HG03039 (cell line): ENCODE measurements around the gene ATG7.

Experiments used
- ATAC-seq: cut with Tn5 transposase; IDR thresholded peaks from one replicate; pipeline ENCODE4 v1.9.1; 2021; ENCODE audit warnings: mild to moderate bottlenecking, moderate library complexity; ENCODE audit not compliant: unreplicated experiment

The ATG7 gene

DNA sequence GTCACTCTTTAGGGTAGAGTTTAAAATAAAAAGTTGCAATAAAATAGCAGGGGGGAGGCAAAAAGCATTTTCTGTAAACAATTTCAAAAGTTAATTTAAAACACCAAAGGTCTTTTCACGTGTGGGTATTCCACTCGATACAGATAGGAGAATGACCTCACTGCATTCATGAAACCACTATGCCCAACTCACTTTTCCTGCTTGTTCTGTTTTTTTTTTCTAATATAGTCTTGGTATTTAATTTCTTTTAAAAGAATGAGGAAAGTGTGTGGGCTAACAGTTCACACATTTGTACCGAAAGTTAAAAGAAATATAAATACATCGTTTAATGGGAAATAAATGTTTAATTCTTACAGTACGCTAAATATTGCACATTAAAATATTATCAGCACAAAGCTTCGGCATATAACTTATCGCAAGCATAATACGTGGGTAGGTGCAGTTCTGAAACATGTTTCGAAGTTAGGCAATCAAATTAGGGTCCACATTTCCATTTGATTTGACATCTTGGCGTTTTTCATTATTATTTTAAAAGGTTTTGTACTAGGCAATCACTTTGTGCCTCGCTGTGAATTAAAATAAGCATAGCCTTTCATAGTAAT lies 330.1 kb downstream of the ATG7 start:
- no peak for ATAC-seq

DNA sequence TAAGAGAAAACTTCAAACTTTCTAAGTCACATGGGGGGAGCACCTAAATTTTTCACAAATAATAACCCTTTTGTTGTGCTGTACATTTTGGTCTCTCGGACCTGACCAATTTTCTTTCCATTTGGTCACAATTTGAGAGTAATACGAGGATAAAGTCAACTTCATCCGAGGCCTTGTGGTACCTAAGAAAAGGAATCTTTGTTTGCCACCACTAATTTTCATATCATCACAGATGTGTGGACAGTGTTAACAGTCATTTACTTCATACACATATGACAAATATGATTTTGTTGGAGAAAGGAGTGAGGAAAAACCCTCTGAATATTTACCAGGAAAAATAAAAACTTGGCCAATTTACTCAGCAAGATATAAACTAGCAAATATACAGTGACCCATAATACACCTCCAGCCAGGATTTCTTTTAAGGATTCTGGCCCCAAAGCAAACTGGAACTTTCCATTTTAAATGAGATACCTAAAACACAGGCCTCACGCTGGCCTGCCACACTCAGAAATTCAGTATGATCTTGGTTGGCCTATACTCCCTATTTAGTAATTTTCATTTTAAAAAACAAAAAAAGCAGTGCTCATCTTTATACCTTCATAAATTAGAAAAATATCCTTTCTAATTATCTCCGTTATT lies 330.8 kb downstream of the ATG7 start:
- ATAC-seq: no peak

DNA sequence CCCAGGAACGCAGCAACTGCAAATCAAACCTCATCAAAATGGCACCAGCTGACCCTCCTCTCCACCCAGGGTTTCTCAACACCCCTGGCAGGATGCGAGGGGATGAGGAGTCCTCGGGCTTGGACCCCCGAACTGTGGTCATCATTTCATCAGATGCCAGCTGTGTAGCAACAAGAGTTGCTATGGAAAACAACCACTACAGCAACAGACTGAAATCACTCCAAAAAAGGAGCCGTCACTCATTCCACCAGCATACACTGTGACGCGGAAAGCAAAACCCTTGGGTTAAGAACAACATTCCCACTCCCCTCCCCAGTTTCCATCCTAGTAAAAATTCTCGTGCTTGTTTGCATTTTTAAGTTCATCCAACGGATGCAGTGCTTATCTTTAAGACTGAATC lies 331.4 kb downstream of the ATG7 start:
- ATAC-seq: no peak

DNA sequence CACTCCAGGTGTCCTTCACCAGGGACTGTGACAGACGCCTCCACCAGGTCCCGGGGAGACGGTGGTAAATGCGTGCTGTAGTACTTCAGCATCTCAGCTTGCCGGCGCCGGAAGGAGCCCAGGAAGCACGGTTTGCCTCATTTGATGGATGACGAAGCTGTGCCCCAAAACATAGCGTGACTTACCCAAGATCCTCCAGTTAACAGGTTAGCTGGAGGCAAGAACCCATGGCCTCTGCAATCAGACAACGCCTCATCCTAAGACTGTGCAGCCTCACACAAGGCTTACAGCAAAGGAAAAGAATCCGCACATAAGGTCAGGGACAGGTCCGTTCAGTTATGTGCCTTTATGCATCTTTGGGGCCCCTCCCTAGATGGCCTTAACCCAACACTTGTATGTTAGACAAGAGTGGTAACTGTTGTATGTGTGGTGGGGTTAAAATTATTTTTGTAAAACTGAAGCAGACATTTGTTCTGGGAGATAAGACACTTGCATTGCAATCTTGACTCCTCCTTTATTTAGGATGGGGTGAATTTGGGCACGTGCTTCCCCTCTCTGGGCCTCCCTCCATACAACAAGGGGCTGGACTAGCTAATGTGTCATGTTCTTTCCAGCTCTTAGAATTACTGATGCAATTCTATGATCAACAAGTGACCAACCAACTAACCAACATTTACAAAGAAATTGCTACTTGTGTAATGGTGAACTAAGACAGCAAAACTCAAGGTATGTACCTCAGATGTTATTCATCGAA lies 332.1 kb downstream of the ATG7 start:
- no peak for ATAC-seq

DNA sequence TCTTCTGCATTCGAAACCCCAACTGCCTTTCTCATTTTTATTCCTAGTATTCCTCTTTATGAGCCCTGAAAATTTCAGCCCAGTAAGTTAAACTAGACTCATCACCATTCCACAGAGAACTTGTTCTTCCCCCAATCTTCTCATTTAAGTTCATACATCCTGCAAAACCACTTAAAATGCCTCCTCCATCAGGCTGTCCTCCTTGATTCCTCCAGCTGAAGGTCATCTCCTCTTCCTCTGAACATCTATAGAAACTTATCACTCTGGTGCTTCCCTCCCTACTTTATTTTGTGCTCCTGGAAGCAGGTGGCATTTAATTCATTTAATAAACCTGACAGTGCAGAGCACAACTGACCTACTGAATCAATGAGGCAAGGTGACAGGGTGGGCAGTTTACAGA lies 333.2 kb downstream of the ATG7 start:
- no peak for ATAC-seq

DNA sequence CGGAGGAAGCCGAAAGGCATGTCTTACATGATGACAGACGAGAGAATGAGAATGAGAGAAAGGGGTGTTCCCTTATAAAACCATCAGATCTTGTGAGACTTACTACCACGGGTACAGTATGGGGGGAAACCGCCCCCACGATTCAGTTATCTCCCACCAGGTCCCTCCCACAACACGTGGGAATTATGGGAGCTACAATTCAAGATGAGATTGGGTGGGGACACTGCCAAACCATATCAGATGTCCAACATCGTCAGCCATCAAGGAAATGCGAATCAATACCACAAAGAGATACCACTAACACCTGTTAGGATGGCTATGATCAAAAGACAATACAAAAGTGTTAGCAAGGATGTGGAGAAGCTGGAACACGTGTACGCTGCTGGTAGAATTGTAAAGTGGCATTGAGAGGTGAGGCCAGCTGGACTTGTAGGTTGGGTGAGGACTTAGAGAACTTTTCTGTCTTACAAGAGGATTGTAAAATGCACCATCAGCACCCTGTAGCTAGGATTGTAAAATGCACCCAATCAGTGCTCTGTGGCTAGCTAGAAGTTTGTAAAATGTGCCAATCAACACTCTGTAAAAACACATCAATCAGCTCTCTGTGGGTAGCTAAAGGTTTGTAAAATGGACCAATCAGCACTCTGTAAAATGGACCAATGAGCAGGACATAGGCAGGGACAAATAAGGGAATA lies 334.0 kb downstream of the ATG7 start:
- ATAC-seq: no peak

DNA sequence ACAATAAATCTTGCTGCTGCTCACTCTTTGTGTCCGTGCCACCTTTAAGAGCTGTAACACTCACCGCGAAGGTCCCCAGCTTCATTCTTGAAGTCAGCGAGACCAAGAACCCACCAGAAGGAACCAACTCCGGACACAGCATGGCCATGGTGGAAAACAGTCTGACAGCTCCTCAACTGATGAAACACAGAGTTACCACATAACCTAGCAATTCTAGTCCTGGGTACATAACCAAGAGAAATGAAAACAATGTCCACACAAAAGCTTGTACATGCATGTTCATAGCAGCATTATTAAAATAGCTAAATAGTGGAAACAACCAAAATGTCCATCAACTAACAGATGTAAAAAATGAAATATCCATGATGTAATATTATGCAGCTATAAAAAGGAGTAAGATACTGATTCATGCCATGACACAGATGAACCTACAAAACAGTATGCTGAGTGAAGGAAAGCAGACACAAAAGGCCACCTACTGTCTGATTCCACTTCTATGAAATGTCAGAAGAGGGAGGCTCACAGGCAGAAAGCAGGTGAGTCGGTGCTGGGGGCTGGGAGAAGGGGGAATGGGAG lies 334.8 kb downstream of the ATG7 start:
- ATAC-seq: no peak
